HG02840 (cell line): Measurements from ENCODE around the gene PSMA7.
"Not testable (repeated sequence)": the region's sequence is repeated elsewhere in the genome, so short reads cannot be mapped to it uniquely, and the experiment has no call there.

Experiments used
- ATAC-seq: cut with Tn5 transposase; IDR thresholded peaks from one replicate; pipeline ENCODE4 v1.9.1; 2021; ENCODE audit warnings: mild to moderate bottlenecking, moderate library complexity, moderate number of reproducible peaks; ENCODE audit not compliant: unreplicated experiment, low FRiP score

PSMA7 gene

DNA sequence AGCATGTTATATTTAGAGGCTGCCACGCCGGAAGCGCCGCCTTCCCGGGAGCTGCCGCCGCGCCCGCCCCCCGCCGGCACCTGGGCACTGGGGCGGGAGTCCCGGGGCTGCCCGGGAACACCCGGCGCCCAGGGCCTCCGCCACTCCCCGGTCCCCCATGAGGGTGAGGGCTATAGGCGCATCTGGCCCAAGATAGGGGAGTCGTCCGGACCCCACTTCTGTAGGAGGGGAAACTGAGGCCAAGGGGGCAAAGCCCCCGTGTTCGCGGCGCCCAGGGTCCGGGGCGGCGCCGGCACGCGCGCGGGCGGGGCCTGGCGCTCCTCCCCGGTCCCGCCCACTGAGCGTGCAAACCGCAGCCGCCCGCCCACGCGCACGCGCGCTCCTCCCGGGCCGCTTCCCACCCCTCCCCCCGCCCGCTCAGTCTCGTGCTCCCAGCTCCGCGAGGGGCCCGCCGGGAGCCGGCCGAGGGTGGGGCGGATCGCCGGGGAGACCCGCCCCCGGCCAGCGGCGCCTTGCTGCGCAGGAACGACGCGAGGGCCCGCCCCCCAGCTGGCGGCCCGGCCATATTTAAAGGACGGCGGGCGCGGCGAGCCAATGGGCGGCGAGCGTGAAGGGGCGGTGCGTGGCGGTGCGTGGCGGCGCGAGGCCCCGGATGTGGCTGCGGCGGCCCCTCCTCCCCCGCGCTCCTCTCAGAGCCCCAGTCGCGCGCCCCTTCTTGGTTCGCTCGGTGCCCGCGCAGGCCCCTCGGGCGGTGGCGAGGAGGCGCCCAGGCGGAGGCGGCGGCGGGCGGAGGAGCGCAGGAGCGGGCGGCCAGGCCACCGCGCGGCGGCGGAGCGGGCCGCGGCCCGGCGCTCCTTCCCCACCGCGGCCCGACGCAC lies 21.2 kb downstream of the PSMA7 start, which contains the start of gene LSM14B:
Gene LSM14B, plus strand, starts transcription at position 700 of the 878 bp plus-strand sequence. CDS start 192 bp downstream, outside the sequence.
- peak; percentile 78 for ATAC-seq

DNA sequence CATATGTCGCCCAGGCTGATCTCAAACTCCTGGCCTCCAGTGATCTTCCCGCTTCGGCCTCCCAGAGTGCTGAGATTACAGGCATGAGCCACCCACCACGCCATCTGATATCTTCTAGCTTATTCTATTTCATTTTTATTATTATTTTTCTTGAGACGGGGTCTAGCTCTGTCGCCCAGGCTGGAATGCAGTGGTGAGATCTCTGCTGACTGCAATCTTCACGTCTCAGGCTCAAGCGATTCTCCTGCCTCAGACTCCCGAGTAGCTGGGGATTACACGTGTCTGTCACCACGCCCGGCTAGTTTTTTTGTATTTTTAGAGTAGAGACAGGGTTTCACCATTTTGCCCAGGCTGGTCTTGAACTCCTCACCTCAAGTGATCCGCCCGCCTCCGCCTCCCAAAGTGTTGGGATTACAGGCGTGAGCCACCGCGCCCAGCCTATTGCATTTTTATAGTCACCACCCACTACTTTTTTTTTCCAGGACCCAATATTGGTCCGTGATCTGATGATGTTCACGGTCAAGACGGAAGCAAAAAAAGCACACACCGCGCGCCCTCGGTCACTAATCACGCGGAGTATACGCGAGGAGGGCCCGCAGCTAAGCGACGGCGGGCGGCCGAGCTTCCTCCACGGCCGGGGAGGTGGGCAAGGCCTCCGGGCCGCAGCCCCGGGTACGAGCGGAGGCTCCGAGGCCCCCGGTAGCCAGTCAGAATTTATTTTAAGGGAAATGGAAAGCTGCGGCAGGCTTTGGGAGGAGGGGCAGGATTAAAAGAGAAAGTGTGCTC lies 22.0 kb downstream of the PSMA7 start:
- peak; percentile 9 for ATAC-seq

DNA sequence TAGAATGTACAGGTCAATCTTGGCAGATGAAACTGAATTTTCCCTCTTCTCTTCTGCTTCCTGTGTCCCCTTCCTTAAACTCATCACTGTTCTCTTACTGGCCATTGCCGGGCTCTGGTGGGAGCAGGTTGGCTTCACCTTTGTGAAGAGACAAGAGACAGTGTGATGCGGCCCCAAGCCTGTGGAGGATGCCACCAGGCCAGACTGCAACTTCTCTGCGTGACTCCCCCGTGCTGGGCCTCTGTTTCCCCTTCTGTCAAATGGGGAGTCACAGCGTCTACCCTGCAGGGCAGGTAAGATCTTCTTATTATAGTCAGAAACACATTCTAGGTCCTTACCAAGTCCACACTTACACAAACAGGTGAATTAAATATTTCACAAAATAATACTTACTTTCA lies 22.8 kb downstream of the PSMA7 start:
- ATAC-seq: no peak

DNA sequence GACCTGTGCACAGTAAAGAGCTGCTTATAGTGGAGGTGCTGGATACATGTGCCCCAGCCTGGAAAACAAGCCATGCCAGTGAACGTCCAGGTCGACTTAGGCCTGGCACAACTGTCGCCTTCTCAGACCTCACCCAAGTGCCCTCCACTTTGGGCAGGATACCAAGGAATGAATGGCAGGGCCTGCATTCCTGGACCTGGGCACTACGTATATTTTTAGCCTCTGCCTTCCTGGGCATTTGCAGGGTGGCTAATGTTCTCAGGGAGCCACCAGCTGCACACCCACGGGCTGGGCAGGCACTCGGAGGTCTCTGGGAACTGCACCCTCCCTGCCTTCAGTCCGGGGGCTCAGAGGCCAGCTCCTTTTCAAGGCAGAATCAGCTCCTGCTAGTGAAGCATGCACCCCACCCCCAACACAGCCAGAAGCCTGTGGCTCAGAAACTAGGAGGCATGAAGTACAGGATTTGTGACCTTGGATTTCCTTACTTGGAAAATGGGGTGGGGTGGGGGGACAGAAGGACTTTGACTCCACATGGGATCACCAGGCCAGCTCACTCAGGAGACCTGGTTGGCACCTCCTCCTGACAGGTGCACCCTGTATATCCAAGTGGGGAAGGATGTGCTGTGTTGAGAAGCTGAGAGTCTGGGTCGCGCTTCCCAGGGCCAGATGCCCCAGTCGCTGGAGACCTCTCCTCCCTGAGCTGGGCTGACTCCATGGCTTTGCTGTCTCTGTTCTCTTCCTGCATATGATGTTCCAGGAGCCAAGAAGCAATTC lies 23.4 kb downstream of the PSMA7 start:
- no peak for ATAC-seq

DNA sequence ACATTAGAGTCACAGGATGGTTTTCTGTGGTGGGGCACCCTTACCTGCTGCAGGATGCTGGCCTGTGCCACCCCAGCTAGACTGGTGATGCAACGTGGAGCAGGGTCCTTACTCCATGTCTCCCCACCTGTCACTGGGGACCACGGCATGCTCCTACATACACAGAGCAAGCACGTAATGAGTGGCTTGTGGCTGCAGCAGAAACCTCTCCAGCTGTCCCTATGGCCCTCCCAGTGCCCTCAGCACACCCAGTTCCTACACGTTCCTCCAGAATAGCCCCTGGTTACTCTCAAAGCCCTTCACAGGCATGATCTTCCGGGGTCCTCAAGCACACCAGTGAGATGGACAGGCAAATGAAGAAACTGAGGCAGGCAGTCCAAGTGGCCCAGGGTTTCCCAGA lies 24.1 kb downstream of the PSMA7 start:
- ATAC-seq: no peak

DNA sequence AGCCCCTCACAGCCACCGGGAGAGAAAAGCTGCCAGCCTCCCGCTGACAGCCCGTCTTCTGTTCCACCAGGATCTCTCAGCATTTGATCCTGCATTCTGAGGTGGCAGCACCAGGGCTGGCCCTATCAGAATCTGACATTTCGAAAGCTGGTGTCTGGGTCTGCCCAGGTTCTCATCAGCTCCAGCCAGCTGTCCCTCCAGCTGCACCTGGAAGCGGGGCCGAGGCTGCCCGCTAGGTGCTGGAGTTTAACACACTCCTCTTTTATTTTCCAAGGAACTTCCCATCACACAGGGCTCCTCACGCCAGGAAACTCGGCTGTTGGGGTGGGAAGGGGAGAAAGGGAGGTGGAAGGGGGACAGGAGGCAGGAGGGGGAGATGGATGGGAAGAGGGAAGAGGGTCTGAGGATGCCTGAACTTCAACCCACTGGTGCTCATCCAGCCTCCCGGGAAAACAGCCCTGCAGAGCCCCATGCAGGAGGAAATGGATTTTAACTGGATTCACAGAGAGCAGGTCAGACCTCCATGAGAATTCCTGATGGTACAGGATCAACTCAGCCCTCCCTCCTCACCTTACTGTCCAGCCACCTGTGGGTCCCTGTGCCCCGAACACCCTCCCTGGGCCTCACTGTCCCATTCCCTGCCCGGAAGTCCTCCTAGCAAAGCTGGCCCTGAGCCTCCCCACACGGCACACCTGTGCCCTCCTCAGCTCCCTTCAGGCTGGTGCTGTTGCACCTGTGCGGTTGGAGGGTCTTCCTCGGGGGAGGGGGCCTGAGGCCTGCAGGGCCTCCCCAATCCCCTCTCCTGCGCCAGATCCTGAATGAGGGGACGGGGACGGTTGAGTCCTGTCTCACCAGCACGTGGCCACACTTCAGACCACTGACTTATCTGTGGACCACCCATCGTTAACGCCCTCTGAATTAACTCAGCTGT lies 24.8 kb downstream of the PSMA7 start:
- no peak for ATAC-seq

DNA sequence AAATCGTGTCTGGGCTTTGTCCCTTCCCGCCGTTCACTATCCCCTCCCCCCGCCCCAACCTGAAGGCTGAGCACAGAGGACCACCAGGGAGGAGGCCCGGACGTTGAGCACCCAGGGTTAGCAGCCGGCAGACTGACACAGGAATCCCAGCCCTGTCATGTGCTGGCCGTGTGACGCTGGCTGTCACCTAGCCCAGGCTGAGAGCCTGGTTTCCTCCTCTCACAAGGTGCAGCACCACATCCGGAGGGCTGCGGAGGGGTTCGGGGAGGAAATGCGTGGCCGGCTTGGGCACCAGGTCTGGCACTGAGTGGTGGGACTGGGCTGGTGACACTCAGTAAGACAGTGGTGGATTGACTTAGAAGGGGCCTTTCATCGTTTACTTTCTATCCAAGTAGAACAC lies 25.5 kb downstream of the PSMA7 start:
- no peak for ATAC-seq

DNA sequence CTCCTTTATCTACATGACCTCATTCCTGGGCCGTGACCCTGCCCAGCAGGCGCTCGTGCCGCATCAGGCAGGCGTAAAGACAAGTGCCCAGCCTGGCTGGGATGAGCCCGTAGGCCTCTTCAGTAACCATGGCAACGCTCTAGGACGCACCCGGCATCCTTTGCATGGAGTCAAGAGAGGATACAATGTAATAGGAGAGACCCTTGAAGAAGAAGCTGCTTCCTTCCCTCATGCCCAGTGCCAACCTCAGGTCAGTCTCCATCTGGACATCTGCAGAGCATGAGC lies 25.9 kb downstream of the PSMA7 start:
- no peak for ATAC-seq

DNA sequence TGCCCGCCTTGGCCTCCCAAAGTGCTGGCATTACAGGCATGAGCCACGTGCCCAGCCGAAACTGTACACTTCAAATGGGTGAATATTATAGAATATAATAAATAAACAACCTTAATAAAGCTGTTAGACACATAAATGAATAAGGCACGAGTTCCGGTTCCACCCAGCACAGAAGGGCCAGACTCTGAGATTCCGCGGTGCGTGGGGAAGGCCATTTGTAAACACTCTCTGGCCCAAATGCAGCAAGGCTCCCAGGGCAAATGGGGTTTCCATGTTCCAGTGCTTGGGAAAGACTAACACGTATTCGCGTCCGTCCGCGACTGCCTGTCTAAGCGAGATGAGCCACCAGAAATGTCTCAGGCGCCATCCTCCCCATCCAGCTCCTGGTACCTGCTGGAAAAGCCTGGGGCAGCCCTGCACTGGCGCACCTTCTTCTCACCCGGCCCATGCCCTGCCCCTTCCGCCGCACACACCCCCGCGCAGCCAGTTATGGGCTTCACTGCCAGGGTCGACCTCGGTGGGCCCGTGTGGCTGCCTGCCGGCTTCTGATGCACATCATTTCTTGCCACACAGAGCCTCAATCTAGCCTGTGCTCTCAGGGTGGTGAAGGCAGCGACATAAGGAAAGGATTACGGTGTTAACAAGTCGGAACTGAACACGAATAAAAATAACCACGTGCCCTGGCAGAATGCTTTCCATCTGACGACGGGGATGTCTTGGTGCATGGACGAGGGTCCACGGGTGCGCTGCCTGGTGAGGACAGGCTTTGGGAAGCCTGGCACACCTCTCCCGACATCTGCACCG lies 26.4 kb downstream of the PSMA7 start:
- ATAC-seq: no peak

DNA sequence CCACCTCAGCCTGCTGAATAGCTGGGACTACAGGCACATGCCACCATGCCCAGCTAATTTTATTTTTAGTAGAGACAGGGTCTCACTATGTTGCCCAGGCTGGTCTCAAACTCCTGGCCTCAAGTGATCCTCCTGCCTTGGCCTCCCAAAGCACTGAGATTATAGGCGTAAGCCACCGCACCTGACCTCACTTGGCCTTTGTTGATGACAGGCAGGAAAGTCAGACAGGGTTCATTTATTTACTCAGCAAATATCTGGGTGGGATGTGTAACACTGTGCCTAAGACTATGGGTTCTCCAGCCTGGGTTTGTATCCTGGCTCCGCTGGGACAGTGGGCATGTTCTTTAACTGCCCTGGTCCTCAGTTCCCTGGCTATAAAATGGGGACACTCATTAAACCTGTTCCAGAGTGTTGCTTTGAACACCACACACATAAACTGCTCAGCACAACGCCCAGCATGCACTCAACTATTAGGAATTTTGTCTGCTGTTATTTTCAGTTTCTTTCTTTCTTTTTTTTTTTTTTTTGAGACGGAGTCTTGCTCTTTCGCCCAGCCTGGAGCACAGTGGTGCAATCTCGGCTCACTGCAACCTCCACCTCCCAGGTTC lies 27.3 kb downstream of the PSMA7 start:
- not testable (repeated sequence) for ATAC-seq

DNA sequence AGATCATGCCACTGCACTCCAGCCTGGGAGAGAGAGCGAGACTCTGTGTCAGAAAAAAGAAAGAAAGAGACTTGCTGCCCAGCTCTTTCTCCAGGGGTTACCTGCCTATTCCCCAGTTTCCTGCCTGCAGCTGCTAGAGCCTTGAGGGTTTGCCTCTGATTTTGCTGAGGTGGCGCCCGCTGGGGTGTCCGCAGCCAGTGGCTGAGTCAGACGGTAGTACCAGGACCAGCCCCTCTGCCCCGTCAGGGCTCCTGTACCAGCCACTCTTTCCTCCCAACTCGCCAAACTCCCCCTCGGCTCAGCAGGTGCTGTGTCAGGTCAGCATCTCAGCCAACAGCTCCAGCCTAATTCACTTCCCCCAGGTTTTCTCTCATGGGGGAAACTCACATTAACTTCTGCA lies 28.3 kb downstream of the PSMA7 start:
- no peak for ATAC-seq

DNA sequence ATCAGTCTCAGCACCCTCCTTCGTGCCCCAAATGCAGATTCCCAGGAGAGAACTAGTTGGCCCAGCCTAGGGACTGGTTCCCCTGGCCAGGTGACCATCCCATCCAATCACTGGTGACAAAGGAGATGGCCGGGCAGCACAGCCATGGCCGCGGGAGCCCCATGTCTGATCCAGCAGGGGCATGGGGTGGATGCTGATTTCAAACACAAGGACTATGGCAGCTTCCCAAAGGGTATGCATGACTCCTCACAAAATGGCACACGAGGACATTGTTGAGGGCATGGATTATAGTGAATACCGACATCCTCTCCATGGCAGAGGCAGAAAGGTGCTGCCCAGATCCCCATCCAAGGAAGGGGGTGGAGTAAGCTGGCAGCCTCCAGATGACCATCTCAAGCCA lies 30.8 kb downstream of the PSMA7 start:
- no peak for ATAC-seq

DNA sequence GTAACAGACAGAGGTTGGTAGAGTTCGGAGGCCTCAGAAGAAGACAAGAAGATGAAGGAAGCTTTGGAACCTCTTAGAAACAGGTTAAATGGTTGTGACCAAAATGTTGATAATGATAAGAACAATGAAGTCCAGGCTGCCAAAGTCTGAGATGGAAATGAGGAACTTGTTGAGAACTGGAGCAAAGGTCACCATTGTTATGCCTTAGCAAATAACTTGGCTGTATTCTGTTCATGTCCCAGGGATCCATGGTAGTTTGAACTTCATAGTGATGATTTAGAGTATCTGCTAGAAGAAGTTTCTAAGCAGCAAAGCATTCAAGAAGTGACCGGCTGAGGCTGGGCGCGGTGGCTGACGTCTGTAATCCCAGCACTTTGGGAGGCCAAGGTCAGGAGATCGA lies 32.0 kb downstream of the PSMA7 start:
- ATAC-seq: no peak

DNA sequence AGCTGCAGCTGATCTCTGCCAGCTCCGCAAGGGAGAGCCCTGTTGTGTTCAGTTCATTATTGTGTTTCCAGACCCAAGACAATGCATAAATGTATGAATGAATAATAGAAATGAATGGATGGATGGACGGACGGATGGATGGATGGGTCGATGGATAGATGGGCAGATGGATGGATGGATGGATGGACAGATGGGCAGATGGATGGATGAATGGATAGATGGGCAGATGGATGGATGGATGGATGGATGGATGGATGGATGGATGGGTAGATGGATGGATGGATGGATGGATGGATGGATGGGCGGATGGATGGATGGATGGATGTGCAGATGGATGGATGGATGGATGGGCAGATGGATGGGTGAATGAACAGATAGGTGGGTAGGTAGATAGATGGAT lies 37.6 kb downstream of the PSMA7 start:
- no peak for ATAC-seq

DNA sequence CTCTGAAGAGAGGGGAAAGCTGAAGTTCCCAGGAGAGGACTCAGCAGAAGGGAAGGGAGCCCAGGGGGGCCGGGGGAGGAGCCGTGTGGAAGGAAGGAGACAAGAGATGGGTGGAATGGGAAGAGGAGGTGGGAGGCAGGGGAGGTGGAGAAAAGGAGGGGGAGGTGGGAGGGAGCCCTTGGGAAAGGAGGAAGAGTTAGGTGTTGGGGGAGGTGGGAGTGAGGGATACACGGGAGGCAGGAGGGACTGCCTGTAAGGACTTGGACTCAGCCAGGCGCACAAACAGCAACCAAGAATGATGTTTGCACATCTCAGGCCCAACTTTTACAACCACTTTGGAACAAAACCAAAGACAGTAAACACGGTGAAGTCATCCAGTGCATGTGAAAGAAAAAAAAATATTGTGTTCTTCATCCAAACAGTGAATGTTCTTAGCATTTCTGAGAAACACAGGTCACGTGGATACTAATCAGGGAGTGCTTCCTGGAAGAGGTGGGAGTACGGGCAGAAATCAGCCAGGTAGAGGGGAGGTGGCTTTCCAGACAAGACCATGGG lies 38.3 kb downstream of the PSMA7 start:
- no peak for ATAC-seq

DNA sequence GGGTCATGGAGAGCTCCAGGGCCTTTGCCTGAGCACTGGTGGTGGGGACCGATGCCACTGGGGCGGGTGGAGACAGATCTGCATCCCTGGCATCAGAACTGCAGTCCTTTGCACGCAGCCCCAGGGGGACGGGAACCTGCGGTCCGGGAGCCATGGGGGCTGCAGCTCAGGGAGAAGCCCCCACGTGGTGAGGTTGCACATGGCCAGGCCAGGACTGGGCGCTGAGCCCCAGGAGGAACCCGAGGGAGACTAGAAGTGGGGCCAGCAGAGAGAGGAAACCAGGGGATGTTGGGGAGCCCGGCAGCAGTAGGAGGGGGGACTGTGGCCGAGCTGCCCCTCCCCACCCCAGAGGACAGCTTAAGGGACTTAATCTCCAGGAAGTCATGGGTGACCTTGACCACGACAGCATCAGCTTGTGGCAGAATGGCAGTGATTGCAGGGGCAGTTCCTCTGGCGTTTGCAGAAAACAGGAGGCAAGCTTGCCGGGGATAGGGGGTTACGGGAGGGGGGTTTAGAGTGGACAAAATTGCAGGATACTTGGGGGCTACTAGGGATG lies 38.9 kb downstream of the PSMA7 start:
- no peak for ATAC-seq

DNA sequence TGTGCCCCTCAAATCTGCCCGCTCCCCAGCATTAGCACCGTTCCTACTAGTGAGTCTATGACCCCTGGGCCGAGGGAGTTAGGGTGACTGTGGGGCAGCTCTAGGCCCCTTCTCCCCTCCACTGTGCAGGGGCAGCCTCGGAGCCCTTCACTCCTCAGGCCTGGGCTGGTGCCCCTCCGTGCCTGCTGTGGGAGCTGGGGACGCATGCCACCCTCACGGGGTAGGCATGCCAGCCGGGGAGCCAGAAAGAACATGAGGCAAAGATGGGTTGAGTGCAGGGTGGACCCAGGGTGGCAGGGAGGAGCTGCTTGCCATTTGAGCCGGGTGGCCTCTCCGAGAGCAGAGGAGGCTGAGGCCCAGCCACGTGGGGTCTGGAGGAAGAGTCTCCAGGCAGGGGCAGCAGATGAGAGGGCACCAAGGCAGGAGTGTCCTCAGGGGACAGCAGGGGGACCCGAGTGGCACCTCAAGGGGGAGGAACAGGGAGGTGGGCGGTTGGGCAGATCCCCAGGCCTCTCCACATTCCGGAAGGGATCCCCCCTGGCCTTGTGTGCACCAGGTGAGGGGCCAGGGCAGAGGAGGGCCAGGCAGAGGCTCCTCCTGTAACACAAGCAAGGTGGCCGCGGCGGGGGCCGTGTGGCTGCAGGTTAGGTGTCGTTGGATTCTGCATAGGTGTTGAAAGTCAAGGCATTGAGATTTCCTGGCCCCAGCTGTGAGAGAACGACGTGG lies 39.5 kb downstream of the PSMA7 start:
- ATAC-seq: no peak

DNA sequence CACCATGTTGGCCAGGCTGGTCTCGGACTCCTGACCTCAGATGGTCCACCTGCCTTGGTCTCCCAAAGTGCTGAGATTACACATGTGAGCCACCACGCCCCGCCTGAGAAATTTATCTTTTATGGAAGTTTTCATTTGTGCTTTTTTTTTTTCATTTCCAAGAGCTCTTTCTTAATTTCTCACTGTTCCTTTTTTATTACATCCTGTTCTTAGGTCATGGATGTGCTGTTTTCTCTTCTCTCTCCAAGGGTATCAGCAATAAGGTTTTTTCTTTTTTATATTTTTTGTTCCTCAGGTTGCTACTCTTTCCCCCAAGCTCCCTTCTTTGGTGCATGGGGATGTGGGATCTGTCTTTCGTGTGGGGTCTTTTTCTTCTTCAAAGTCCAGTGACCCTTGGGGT lies 42.1 kb downstream of the PSMA7 start:
- ATAC-seq: no peak
